MM.1S (cell line): ENCODE data around the gene STRA6.

ENCODE experiments used
- EZH2 ChIP-seq: fragments of 300-600 bp; sonication (generic); optimal IDR thresholded peaks from 2 replicates; pipeline ENCODE3; 2017; ENCODE audit warnings: low read depth, mild to moderate bottlenecking, antibody characterized with exemption, low read length, mixed read lengths
- TF ChIP-seq, protein P1 (sequence below): fragments of 300-600 bp; sonication (generic); IDR thresholded peaks from 2 replicates; pipeline ENCODE4 v1.5.1; 2016; ENCODE audit warnings: antibody characterized with exemption, low read length, mixed read lengths

DNA sequence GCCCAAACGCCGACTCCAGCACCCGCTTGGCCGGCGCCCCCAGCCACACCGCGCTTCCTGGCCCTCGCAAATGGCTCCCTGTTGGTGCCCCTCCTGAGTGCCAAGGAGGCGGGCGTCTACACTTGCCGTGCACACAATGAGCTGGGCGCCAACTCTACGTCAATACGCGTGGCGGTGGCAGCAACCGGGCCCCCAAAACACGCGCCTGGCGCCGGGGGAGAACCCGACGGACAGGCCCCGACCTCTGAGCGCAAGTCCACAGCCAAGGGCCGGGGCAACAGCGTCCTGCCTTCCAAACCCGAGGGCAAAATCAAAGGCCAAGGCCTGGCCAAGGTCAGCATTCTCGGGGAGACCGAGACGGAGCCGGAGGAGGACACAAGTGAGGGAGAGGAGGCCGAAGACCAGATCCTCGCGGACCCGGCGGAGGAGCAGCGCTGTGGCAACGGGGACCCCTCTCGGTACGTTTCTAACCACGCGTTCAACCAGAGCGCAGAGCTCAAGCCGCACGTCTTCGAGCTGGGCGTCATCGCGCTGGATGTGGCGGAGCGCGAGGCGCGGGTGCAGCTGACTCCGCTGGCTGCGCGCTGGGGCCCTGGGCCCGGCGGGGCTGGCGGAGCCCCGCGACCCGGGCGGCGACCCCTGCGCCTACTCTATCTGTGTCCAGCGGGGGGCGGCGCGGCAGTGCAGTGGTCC, 68.7 kb downstream of the STRA6 start:
- TF ChIP-seq, protein P1, sequence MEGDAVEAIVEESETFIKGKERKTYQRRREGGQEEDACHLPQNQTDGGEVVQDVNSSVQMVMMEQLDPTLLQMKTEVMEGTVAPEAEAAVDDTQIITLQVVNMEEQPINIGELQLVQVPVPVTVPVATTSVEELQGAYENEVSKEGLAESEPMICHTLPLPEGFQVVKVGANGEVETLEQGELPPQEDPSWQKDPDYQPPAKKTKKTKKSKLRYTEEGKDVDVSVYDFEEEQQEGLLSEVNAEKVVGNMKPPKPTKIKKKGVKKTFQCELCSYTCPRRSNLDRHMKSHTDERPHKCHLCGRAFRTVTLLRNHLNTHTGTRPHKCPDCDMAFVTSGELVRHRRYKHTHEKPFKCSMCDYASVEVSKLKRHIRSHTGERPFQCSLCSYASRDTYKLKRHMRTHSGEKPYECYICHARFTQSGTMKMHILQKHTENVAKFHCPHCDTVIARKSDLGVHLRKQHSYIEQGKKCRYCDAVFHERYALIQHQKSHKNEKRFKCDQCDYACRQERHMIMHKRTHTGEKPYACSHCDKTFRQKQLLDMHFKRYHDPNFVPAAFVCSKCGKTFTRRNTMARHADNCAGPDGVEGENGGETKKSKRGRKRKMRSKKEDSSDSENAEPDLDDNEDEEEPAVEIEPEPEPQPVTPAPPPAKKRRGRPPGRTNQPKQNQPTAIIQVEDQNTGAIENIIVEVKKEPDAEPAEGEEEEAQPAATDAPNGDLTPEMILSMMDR, result no peak
- TF ChIP-seq EZH2, result no peak
